K562 (cell line): Measurements from ENCODE around the gene TNIK. TPM values are rescaled to one million over a fixed set of nuclear protein-coding genes. Genes with fewer than 3 reads are reported as not detected.
"Not testable (repeated sequence)": the region's sequence is repeated elsewhere in the genome, so short reads cannot be mapped to it uniquely, and the experiment has no call there.

Experiments
- ATAC-seq: fragments of 200-7000 bp; cut with Tn5 transposase; 3 replicates; pipeline ENCODE4 v1.9.1; 2020; ENCODE audit warnings: moderate library complexity
- BruUV-seq: library from RNA; stranded (reverse); fragments of 400-500 nt; replicated peaks from 2 replicates; lab custom pipeline; 2021; lab: Mats Ljungman, UMichigan
- CTCF ChIA-PET: fragments of 300-600 bp; formaldehyde crosslinking; extraction: SDS; loops from one replicate; lab custom pipeline; 2021; ENCODE audit warnings: low intra/inter-chr PET ratio; lab: Yijun Ruan, JAX
- POLR2A ChIA-PET: fragments of 300-600, 350-650 bp; sonication (Branson Sonifier 250); formaldehyde crosslinking; extraction: SDS; loops from one replicate; lab custom pipeline; 2021; ENCODE audit warnings: antibody characterized with exemption, inconsistent platforms; lab: Yijun Ruan, JAX
- DNase-seq, 4 experiments: peaks; one replicate each; pipeline versions ENCODE4 v3.0.0 to v3.0.0-alpha.2; 2011 to 2018; ENCODE audit warnings: low spot score in 3 of 4, mixed read lengths in 3 of 4; ENCODE audit errors: extremely low read depth in 1 of 4
- FAIRE-seq: peaks from 2 replicates; lab custom pipeline; 2011; peaks lifted over from hg19 to GRCh38; lab: Jason Lieb, UNC
- H2AFZ ChIP-seq: 2 replicates; pipeline ENCODE4 v1.6.0; 2011; ENCODE audit warnings: low read depth, low read length, control low read depth, inconsistent platforms
- H3K27ac ChIP-seq: fragments of 200-600 bp; 3 replicates; pipeline ENCODE4 v1.8.0; 2011; ENCODE audit warnings: low read depth, mild to moderate bottlenecking, control low read depth, inconsistent platforms, low read length, moderate library complexity, mixed read lengths; ENCODE audit errors: extremely low read depth
- H3K27me3 ChIP-seq, 2 experiments: fragments of 300-600 bp in 1 of 2; 2 replicates in 1 of 2; 3 replicates in 1 of 2; pipeline versions ENCODE4 v1.6.0 to v1.8.0; 2011; ENCODE audit warnings: inconsistent platforms in 2 of 2, low read length in 2 of 2, mild to moderate bottlenecking in 1 of 2, mixed read lengths in 1 of 2, moderate library complexity in 1 of 2; ENCODE audit not compliant: control insufficient read depth in 2 of 2, insufficient read depth in 2 of 2
- H3K36me3 ChIP-seq: fragments of 300-600 bp; 3 replicates; pipeline ENCODE4 v1.8.0; 2011; ENCODE audit warnings: mild to moderate bottlenecking, low read length, inconsistent platforms; ENCODE audit not compliant: control insufficient read depth, insufficient read depth
- H3K4me1 ChIP-seq, 2 experiments: fragments of 200-600 bp in 1 of 2; replicated peaks in 1 of 2; 2 replicates in 1 of 2; 3 replicates in 1 of 2; pipeline versions ENCODE4 v1.5.1 to v1.8.0; 2011; ENCODE audit warnings: inconsistent platforms in 2 of 2, low read length in 2 of 2, mild to moderate bottlenecking in 1 of 2, mixed read lengths in 1 of 2, moderate library complexity in 1 of 2; ENCODE audit not compliant: control insufficient read depth in 2 of 2, insufficient read depth in 2 of 2
- H3K4me2 ChIP-seq: 2 replicates; pipeline ENCODE4 v1.6.1; 2011; ENCODE audit warnings: low read length, control low read depth, inconsistent platforms, mixed read lengths; ENCODE audit not compliant: insufficient read depth
- H3K4me3 ChIP-seq: fragments of 200-600 bp; sonication (generic), shearing (Covaris generic); 2 replicates; pipeline ENCODE4 v1.5.1; 2016; ENCODE audit warnings: control low read depth, inconsistent platforms
- H3K79me2 ChIP-seq: fragments of 200-600 bp; 3 replicates; pipeline ENCODE4 v1.8.0; 2011; ENCODE audit warnings: low read length, inconsistent platforms; ENCODE audit not compliant: control insufficient read depth, insufficient read depth
- H3K9ac ChIP-seq, 2 experiments: 2 replicates each; pipeline versions ENCODE4 v1.6.0 to v1.6.1; 2011; ENCODE audit warnings: low read depth in 2 of 2, low read length in 2 of 2, control low read depth in 1 of 2, inconsistent platforms in 1 of 2, mild to moderate bottlenecking in 1 of 2, mixed read lengths in 1 of 2; ENCODE audit not compliant: insufficient read depth in 1 of 2
- H3K9me1 ChIP-seq: one replicate; pipeline ENCODE4 v1.6.0; 2011; ENCODE audit warnings: inconsistent platforms, mild to moderate bottlenecking, low read length, moderate library complexity; ENCODE audit not compliant: control insufficient read depth, insufficient read depth
- H3K9me3 ChIP-seq: replicated peaks from 2 replicates; pipeline ENCODE4 v1.5.1; 2011; ENCODE audit warnings: low read depth, low read length, inconsistent platforms; ENCODE audit not compliant: control insufficient read depth, insufficient read depth
- H4K20me1 ChIP-seq: replicated peaks from 2 replicates; pipeline ENCODE4 v1.6.1; 2011; ENCODE audit warnings: low read length, inconsistent platforms, mixed read lengths; ENCODE audit not compliant: control insufficient read depth, insufficient read depth
- CSDE1 ChIP-seq, 2 experiments: fragments of 450-650 bp; IDR thresholded peaks; 2 replicates each; pipeline ENCODE4 v1.6.1; 2016; ENCODE audit warnings: mild to moderate bottlenecking in 1 of 2
- DACH1 ChIP-seq: fragments of 450-650 bp; IDR thresholded peaks from 2 replicates; pipeline ENCODE4 v1.6.1; 2018; ENCODE audit not compliant: partially characterized antibody
- FOSL1 ChIP-seq: fragments of 200-800 bp; sonication (Bioruptor generic); conservative IDR thresholded peaks from 2 replicates; pipeline ENCODE4 v1.6.1; 2016; ENCODE audit warnings: missing genetic modification characterization, missing compliant biosample characterization
- ILF3 ChIP-seq: fragments of 450-650 bp; IDR thresholded peaks from 2 replicates; pipeline ENCODE4 v1.6.1; 2018; ENCODE audit warnings: antibody characterized with exemption, mild to moderate bottlenecking, moderate library complexity, borderline replicate concordance
- MAZ ChIP-seq, 2 experiments: fragments of 450-650 bp in 1 of 2; sonication (generic) in 1 of 2; formaldehyde crosslinking; IDR thresholded peaks in 1 of 2; conservative IDR thresholded peaks in 1 of 2; 2 replicates each; pipeline versions ENCODE4 v1.4.0 to v1.5.0; 2020; ENCODE audit warnings: mild to moderate bottlenecking in 1 of 2, missing genetic modification reagents in 1 of 2
- NCOA2 ChIP-seq, 2 experiments: fragments of 450-650 bp; IDR thresholded peaks; 2 replicates each; pipeline ENCODE4 v1.6.1; 2018; ENCODE audit warnings: mild to moderate bottlenecking in 2 of 2, moderate library complexity in 1 of 2; ENCODE audit not compliant: partially characterized antibody in 2 of 2
- NCOA6 ChIP-seq: fragments of 450-650 bp; IDR thresholded peaks from 2 replicates; pipeline ENCODE4 v1.6.1; 2017; ENCODE audit warnings: mild to moderate bottlenecking
- POLR2H ChIP-seq: IDR thresholded peaks from 2 replicates; pipeline ENCODE4 v1.6.1; 2016; ENCODE audit warnings: missing genetic modification characterization, low read depth, mild to moderate bottlenecking, control low read depth, missing compliant biosample characterization, moderate library complexity
- WGBS: fragments of 100-300 bp; shearing (Covaris generic); methylation state at CpG from one replicate; pipeline ENCODE4 v1.1.6; 2016; ENCODE audit warnings: low coverage, mixed read lengths; ENCODE audit not compliant: insufficient coverage; ENCODE audit errors: missing lambda C conversion rate; 5-methylcytosine and 5-hydroxymethylcytosine counted together
- in situ Hi-C: fragments of 300-500 bp; cut with MboI; formaldehyde crosslinking; loops from 4 replicates; pipeline ENCODE4 v1.15.0; 2018; ENCODE audit warnings: inconsistent platforms, mixed read lengths
- intact Hi-C: fragments of 100-400 bp; cut with micrococcal nuclease; formaldehyde crosslinking; loops from 2 replicates; pipeline ENCODE4 v1.14.2; 2022
- polyA plus RNA-seq, 8 experiments: library from polyadenylated mRNA; depleted of rRNA in 4 of 8; stranded (reverse) in 5 of 8; unstranded in 3 of 8; fragments of >200 nt; fragmentation: Nextera tagmentation in 2 of 8; fragmentation: Illumina TruSeq in 1 of 8; extraction: Ambion mirVana in 2 of 8; extraction: Trizol in 1 of 8; gene quantifications; 2 replicates each; pipeline versions ENCODE4 v1.2.1 to v1.2.3, GENCODE V29; 2011 to 2014; ENCODE audit warnings: inconsistent platforms in 1 of 8, missing spikeins in 1 of 8
- total RNA-seq, 7 experiments: library from RNA; depleted of rRNA in 6 of 7; stranded (reverse); fragments of >200 nt in 6 of 7; fragmentation: Illumina TruSeq in 2 of 7; extraction: Trizol in 2 of 7; gene quantifications; 2 replicates each; pipeline versions ENCODE4 v1.2.1 to v1.2.3, GENCODE V29; 2011 to 2021; ENCODE audit warnings: low replicate concordance in 1 of 7

Gene TNIK
- total and polyA plus RNA-seq, 9 of the 15 experiments (the other 6 are each of a cell fraction or from before 2014, with no cell fraction given): 6.6 to 39.0 (median 24.7) TPM

DNA sequence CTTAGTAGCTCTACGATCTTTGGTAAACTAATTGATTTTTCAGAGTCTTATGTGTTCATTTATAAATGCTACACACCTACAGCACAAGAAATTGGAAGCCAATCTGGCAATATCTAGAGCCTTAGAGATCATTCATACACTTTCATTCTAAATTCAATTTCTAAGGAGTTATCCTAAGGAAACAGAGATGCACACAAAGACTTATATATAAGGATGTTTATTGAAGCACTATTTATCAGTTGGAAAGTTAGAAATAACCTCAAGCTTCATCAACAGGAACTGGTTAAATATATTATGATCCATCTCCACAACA lies 12.7 kb downstream of the TNIK start:
- CTCF ChIA-PET: not testable (repeated sequence)
- 0% methylated on average over 1 of the region's 1 CpG for WGBS
- POLR2A ChIA-PET: interaction anchor here (0.6 to 2.4 kb wide), 8 partner anchors 9 to 339 kb away, joined by 3 to 17 read pairs (median 6); partner anchors contain the start of gene TNIK

More for the DNA sequence above, 12.7 kb downstream of the TNIK start:
- TF ChIP-seq ILF3 (0 out of 2 replicates have a peak, but pooled peaks have one; percentile 34), FOSL1 (peak; percentile 66), NCOA6 (0 out of 2 replicates have a peak, but pooled peaks have one; percentile 32), CSDE1 (IDR thresholded peaks at IDR 0.05) (0 out of 4 replicates have a peak, but pooled peaks of 1 of the 2 experiments have one; percentile 30), MAZ (CRISPR knock-in tag; conservative IDR thresholded peaks at IDR 0.05 in 1 of 2, IDR thresholded peaks at IDR 0.05 in 1 of 2) (0 out of 4 replicates have a peak, but pooled peaks of 1 of the 2 experiments have one; percentile 2), POLR2H (0 out of 2 replicates have a peak, but pooled peaks have one; percentile 19), DACH1 (peak; percentile 2), NCOA2 (IDR thresholded peaks at IDR 0.05; ENCODE audit: partially characterized antibody in 2 of 2) (peak in 1 of 2 experiments; percentile 46)
- TF ChIP-seq, all 486 proteins: peak for 8; not testable (repeated sequence) for 478
- not testable (repeated sequence) for H3K27me3 ChIP-seq, H3K9me3 ChIP-seq, H3K36me3 ChIP-seq, H3K9me1 ChIP-seq, DNase-seq, BruUV-seq, FAIRE-seq, H3K4me3 ChIP-seq, H3K9ac ChIP-seq, H4K20me1 ChIP-seq, H2AFZ ChIP-seq, ATAC-seq
- in situ Hi-C loops (loop anchor here (10.0 kb wide), 1 partner anchor 253 kb away; no protein-coding TSS in a partner anchor), intact Hi-C loops (loop anchor here (2.0 kb wide), 1 partner anchor 19 kb away; no protein-coding TSS in a partner anchor)
- Histone ChIP-seq H3K4me2 (peak overlapping the region; percentile 41), H3K4me1 (peaks cover 10 to 36% of the 10 kb centered on the region in 2 experiments; a peak in 4 of 5 replicates), H3K79me2 (peaks cover 64% of the 10 kb centered on the region), H3K27ac (peak overlapping the region; percentile 57; the same call in 2 of the 3 replicates)
